Vagina (tissue), 2 donors: ENCODE measurements around the gene PNPLA2. TPM values are rescaled to one million over a fixed set of nuclear protein-coding genes. Genes with fewer than 3 reads are reported as not detected.

ENCODE experiments used
- DNase-seq, 2 donors: peaks; one replicate each; pipeline ENCODE4 v3.0.0-alpha.2; 2017; ENCODE audit errors: extremely low spot score in 2 of 2
- H3K27ac ChIP-seq: fragments of 200-600 bp; sonication (generic); one replicate; pipeline ENCODE4 v1.5.1; 2019
- H3K27me3 ChIP-seq: fragments of 200-600 bp; sonication (generic); one replicate; pipeline ENCODE4 v1.5.1; 2019
- H3K36me3 ChIP-seq, 2 donors: fragments of 200-600 bp; sonication (generic); one replicate each; pipeline ENCODE4 v1.5.1; 2017 to 2019
- H3K4me1 ChIP-seq: fragments of 200-600 bp; sonication (generic); one replicate; pipeline ENCODE4 v1.5.1; 2019
- H3K4me3 ChIP-seq, 2 donors: fragments of 200-600 bp; sonication (generic); 1 replicate in 1 of 2; 2 replicates in 1 of 2; pipeline ENCODE4 v1.5.1; 2016 to 2019
- H3K9me3 ChIP-seq: fragments of 200-600 bp; sonication (generic); one replicate; pipeline ENCODE4 v1.5.1; 2019
- CTCF ChIP-seq, 3 experiments: fragments of 450-650 bp in 2 of 3; fragments of 200-600 bp in 1 of 3; sonication (generic) in 1 of 3; IDR thresholded peaks; one replicate each; pipeline ENCODE4 v1.5.1; 2017 to 2019; ENCODE audit warnings: antibody characterized with exemption in 3 of 3, mild to moderate bottlenecking in 2 of 3, moderate library complexity in 2 of 3
- POLR2A ChIP-seq, 2 donors: fragments of 450-650 bp; IDR thresholded peaks; one replicate each; pipeline ENCODE4 v1.6.1; 2017; ENCODE audit warnings: antibody characterized with exemption in 2 of 2, mild to moderate bottlenecking in 2 of 2, moderate library complexity in 2 of 2
- POLR2AphosphoS5 ChIP-seq, 2 donors: sonication (generic); formaldehyde crosslinking; IDR thresholded peaks; one replicate each; pipeline ENCODE4 v1.9.0; 2017; ENCODE audit warnings: antibody characterized with exemption in 2 of 2, mild to moderate bottlenecking in 2 of 2, low read depth in 1 of 2; ENCODE audit not compliant: insufficient read depth in 1 of 2
- intact Hi-C: fragments of 100-400 bp; cut with DNase I; formaldehyde crosslinking; loops from one replicate; pipeline ENCODE4 v1.15.1; 2023
- total RNA-seq: library from RNA; depleted of rRNA; stranded (reverse); fragments of >200 nt; gene quantifications from one replicate; pipeline ENCODE4 v1.2.3, GENCODE V29; 2016

Gene PNPLA2
- 103 TPM for total RNA-seq

- intact Hi-C loops, result no loop called here
- H3K4me3 ChIP-seq, result peak within 1 kb of the TSS; percentile 95 to 98
- DNase-seq, result no peak
These were observed at the start of gene PNPLA2 for GRCh38 chr11:818396-819128. TSS of gene PNPLA2 (plus strand) at chr11:818914. CDS start at chr11:819719, 805 bp downstream.

GRCh38 chr11:769887-770641 is 48.6 kb upstream of the PNPLA2 start:
- no peak overlapping the region for H3K27ac ChIP-seq
- H3K9me3 ChIP-seq, result no peaks in the 10 kb centered on the region
- H3K4me3 ChIP-seq, result no peak overlapping the region
- DNase-seq, result no peak
- H3K4me1 ChIP-seq, result peaks cover 4% of the 10 kb centered on the region
- intact Hi-C loops, result no loop called here
- no peaks in the 10 kb centered on the region for H3K27me3 ChIP-seq
- TF ChIP-seq POLR2AphosphoS5 (IDR thresholded peaks at IDR 0.05; ENCODE audit: insufficient read depth in 1 of 2, low read depth in 1 of 2) (no peak), POLR2A (IDR thresholded peaks at IDR 0.05) (no peak), CTCF (IDR thresholded peaks at IDR 0.05) (no peak)
- peaks cover 0 to 31% of the 10 kb centered on the region in 2 donors for H3K36me3 ChIP-seq

More at GRCh38 chr11:818396-819128, at the start of gene PNPLA2:
- no peaks in the 10 kb centered on the region for H3K27me3 ChIP-seq
- peak within 1 kb of the TSS; percentile 89 for H3K27ac ChIP-seq
- peaks cover 0 to 13% of the 10 kb centered on the region in 2 donors for H3K36me3 ChIP-seq
- peaks cover 35% of the 10 kb centered on the region for H3K4me1 ChIP-seq
- no peak for TF ChIP-seq POLR2A (IDR thresholded peaks at IDR 0.05)
- TF ChIP-seq CTCF (IDR thresholded peaks at IDR 0.05), result no peak
- peak in 1 of 2 donors; percentile 74 for TF ChIP-seq POLR2AphosphoS5 (IDR thresholded peaks at IDR 0.05; ENCODE audit: insufficient read depth in 1 of 2, low read depth in 1 of 2)
- no peaks in the 10 kb centered on the region for H3K9me3 ChIP-seq

GRCh38 chr11:770642-771616 is 47.8 kb upstream of the PNPLA2 start:
- Histone ChIP-seq H3K27me3 (no peaks in the 10 kb centered on the region), H3K27ac (no peak overlapping the region), H3K36me3 (peaks cover 0 to 29% of the 10 kb centered on the region in 2 donors), H3K9me3 (no peaks in the 10 kb centered on the region), H3K4me1 (peaks cover 12% of the 10 kb centered on the region), H3K4me3 (no peak overlapping the region)
- DNase-seq, result no peak
- TF ChIP-seq POLR2AphosphoS5 (IDR thresholded peaks at IDR 0.05; ENCODE audit: insufficient read depth in 1 of 2, low read depth in 1 of 2) (no peak), POLR2A (IDR thresholded peaks at IDR 0.05) (no peak), CTCF (IDR thresholded peaks at IDR 0.05) (no peak)
- intact Hi-C loops, result no loop called here

- Histone ChIP-seq H3K9me3 (no peaks in the 10 kb centered on the region), H3K4me3 (no peak overlapping the region), H3K27me3 (no peaks in the 10 kb centered on the region), H3K4me1 (peaks cover 20% of the 10 kb centered on the region), H3K27ac (no peak overlapping the region), H3K36me3 (peaks cover 0 to 21% of the 10 kb centered on the region in 2 donors)
- DNase-seq, result no peak
- no peak for TF ChIP-seq POLR2AphosphoS5 (IDR thresholded peaks at IDR 0.05; ENCODE audit: insufficient read depth in 1 of 2, low read depth in 1 of 2)
- no peak for TF ChIP-seq CTCF (IDR thresholded peaks at IDR 0.05)
- no peak for TF ChIP-seq POLR2A (IDR thresholded peaks at IDR 0.05)
- intact Hi-C loops, result no loop called here
These were observed 47.0 kb upstream of the PNPLA2 start for GRCh38 chr11:771617-772204.
